EL (cell line): ENCODE measurements around the gene CRY1.

Experiments used
- DNase-seq: peaks from one replicate; pipeline ENCODE4 v3.0.0-alpha.2; 2016

Gene CRY1

DNA sequence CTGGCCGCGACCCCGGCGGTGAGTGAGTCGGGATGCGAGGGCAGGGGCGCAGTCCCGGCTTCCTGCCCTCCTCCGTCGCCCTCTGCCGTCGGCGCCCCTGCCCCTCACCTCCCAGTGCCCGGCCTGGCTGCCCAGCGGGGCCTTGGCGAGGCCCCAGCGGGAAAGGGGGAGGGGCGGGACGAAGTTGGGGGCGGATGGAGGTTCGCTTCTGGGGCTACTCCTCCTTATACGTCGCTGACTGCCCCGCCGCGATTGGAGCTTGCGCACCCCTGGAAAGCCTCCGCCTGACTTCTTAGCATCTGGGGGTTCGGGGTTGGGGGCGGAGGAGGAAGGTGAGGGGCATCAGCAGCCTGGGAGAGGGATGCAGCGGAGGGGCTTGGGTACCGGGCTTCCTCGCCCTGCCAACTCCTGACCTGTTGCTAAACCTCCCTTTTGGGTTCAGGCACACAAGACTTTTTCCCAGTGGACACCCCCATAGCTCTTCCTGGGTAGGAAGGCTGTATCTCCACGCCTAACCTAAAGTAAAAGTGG is 137.2 kb downstream of the CRY1 start:
- DNase-seq, result peak; percentile 75

DNA sequence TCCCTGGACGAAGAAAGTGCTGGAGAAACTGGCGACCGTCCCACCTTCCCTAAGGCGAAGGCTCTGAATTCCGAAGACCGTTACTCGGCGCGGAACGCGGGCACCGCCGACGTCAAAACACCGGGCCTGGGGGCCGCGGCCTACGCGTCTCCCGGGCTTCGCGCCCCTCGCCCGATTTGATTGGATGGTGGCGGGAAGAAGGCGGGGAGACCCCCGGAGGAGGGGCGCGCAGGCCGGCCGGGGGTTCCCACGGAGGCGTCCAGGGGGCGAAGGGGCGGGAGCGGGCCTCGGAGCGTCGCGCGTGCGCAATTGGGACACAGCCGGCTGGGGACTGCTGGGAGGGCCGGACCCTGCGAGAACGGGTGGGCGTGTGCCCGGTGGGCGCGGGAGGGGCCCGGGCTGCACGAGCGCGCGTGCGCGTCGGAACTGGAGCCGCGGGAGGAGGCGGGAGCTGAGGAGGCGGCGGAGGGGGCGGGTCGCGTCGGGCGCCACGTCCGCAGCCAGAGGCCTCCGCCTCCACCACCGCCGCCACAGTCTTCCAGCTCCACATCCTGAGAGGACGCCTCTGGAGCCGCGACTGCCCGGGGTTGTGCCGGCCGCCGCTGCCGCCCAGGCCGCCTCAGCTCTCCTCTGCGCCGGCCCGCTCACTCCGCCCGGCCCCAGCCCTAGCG is 137.8 kb downstream of the CRY1 start, which contains the start of gene TMEM263:
TSS of gene TMEM263 (plus strand) at position 531 of the 671 bp plus-strand sequence. CDS start 11,210 bp downstream, outside the sequence.
- peak; percentile 97 for DNase-seq

DNA sequence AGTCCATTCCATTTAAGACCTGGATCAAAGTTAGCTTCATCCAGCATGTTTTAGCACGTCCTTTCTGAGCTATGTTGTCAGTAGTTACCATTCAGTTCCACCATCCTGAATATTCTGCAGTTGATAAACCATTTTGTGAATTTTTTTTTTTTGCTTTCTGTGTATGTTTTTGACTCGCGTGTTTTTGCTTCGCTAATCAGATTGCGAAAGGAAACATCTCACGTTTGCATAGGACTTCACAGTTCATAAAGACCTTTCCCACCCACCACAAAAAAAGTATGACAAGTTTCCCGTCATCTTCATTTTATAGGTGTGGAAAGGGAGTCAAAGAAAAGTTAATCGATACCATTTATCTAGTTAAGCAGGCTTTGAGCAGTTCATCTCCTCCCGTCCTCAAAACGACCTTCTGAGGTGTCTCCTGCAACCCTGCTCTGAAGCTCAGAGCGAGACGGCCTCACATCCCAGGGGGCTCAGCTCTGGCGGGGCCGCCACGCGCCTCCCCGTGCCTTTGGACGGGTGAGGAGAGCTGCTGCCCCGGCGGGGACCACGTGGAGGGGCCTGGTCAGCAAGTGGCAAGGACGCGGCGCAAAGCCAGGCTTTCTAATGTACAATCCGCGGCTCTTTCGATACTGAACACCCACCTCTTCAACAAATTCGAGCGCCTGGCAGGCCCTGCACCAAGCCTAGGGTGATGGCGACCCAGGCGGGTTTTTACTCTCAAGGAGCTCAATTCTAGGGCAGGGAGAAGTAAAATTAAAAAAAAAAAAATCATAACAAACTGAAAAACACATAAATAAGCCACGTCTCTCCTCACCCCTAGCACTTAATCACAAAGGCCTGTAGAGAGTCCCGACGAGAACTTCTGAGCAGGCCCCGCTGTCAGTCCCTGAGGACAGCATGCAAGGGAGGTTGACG is 138.6 kb downstream of the CRY1 start:
- DNase-seq, result peak; percentile 53

DNA sequence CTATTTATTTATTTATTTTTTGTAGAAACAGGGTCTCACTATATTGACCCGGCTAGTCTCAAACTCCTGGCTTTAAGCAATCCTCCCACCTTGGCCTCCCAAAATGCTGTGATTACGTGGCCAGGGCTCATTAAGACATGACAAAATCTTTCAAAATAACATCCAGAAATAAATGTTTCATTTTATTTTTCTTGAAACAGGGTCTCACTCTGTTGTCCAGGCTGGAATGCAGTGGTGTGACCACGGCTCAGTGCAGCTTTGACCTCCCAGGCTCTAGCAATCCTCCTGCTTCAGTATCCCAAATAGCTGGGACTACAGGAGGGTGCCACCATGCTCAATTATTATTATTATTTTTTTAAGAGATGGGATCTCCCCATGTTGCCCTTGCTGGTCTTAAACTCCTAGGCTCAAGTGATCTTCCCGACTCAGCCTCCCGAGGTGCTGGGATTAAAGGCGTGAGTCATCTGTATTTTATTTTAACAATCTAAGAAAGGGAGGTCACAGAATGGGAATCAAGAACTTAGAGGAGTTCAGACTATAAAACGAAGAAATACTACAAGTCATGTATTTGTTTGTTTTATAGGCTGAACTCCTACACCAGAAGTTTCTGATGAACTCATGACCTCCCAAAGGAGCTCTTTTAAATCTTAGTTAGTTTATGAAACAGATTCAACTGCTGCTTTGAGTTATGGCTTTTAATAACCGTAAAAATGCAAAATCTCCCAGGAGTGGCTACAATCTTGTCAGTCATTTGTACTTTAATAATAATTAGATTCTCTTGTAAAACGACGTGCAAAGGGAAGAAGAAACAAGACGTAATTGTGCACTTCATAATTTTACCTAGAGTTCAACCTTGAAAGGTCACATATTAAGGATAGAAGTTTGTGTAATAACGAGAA is 139.7 kb downstream of the CRY1 start:
- peak; percentile 79 for DNase-seq

DNA sequence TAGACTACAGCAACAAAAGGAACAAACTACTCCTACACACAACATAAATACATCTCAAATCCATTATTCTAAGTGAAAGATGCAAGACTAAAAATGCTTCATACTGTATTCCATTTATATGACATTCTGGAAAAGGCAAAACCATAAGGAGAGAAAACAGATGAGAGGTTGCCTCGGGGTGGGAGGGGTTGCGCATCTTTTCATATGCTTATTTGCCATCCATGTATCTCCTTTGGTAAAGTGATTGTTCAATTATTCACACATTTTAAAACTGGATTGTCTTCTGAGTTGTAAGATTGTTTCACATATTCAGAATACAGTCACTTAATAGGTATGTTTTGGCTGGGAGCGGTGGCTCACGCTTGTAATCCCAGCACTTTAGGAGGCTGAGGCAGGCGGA is 142.8 kb downstream of the CRY1 start:
- DNase-seq, result no peak

DNA sequence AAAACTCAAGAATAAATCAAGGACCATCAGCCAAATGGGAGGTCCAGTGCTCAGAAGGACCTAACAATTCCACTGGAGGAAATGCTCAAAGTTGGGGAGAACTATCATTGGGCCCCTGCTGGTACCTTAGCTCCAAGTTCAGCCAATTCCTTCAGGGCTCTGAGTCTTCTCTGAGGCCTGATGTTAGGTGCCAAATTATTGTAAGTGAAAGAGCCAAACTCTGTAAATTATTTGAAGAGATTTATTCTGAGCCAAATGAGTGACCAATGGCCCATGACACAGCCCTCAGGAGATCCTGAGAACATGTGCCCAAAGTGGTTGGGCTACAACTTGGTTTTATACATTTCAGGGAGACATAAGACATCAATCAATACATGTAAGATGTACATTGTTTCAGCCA is 145.9 kb downstream of the CRY1 start:
- no peak for DNase-seq

DNA sequence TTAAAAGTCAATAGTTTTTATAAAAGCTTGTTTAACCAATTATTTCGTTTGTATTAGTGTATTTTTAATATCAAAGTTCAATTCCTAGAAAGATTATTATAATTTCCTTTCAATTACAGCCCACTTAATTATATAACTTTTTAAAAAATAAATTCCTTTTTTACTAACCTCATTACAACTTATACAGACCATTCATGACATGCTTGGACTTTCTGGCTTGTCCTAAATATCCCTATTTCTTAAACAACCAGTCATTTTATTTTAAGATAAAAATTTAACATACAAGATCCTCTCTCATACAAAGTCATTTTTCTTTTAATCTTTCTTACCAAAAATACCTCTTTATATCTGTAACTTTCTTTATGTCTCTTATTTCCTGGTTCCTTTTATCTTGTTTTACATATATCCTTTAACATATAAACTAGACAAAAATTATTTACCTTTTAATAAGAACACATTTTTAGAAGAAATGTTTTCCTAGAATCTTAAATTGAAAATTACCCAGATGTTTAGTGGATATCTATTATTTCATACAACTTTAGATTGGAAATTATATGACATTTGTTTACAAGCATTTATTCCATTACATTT is 148.0 kb downstream of the CRY1 start:
- no peak for DNase-seq

DNA sequence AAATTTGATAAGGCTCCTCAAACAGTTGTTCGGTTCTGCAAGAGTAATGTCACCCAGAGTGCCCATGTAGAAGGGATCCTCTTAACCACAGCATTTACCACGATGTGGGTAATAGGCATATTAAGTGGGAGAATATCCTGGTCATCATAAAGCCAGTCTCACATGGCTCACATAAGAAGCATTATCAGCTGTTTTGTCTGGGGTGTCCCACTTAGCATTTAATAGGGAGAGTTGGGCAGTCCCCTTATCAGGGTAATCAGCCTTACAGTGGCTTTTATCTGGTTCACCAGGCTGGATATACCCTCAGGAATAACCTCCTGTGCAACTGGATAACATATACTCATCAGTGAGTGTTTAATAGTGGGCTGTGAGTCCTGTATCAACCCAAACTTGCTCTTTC is 150.6 kb downstream of the CRY1 start:
- no peak for DNase-seq

DNA sequence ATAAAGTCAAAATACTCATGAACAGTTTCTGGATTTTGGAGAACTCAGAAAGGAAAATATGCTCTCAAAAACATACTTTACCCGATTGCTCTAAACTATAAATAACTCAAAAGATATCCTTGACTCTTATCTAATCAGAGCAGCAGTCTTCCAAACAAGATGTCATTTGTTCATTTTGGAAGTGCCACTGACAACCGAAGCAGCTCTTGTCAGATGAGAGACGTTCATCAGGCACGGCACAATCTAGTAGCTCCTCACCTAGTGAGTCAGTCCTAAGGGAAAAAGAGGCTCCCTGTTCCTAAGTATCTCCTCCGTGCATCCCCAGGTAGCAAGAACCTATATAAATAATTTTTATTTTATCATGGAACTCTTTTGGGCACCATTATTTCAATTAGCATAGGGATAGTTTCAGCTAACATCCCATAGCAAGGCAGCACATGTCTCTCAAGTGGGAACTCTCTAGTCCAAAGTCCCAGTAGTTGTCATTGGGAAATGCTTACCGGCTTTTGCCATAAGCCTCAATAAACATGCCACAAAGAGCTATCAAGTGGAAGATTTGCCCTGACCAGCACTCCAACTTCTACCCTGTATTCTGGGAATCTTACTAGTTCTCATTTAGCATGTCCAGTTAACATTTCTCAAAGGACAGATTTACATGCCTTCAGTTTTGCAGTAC is 151.7 kb downstream of the CRY1 start:
- DNase-seq, result no peak
